SK-N-SH treated with all-trans-retinoic acid at 6 μM for 48 hours (cell line): ENCODE results near the gene PLD2.

Source experiments
- ARNTL ChIP-seq: fragments of 450-650 bp; formaldehyde crosslinking; IDR thresholded peaks from 2 replicates; pipeline ENCODE4 v1.5.0; 2020; ENCODE audit warnings: low read depth, mild to moderate bottlenecking, moderate library complexity, borderline replicate concordance
- ESRRG ChIP-seq: fragments of 250-450 bp; sonication (Bioruptor Pico); IDR thresholded peaks from 2 replicates; pipeline ENCODE4 v1.6.1; 2021; ENCODE audit warnings: mild to moderate bottlenecking
- ISL1 ChIP-seq: fragments of 250-450 bp; sonication (Bioruptor Pico); IDR thresholded peaks from 2 replicates; pipeline ENCODE4 v2.1.2; 2022; ENCODE audit warnings: mild to moderate bottlenecking, moderate library complexity
- RARB ChIP-seq: fragments of 250-450 bp; sonication (Bioruptor Pico); IDR thresholded peaks from 2 replicates; pipeline ENCODE4 v1.8.0; 2021; ENCODE audit warnings: mild to moderate bottlenecking, moderate library complexity
- SNAI2 ChIP-seq: fragments of 250-450 bp; sonication (Bioruptor Pico); IDR thresholded peaks from 2 replicates; pipeline ENCODE4 v1.5.0; 2020; ENCODE audit warnings: mild to moderate bottlenecking, moderate library complexity
- ZFP3 ChIP-seq: fragments of 250-450 bp; sonication (Bioruptor Pico); IDR thresholded peaks from 2 replicates; pipeline ENCODE4 v1.5.0; 2020; ENCODE audit warnings: mild to moderate bottlenecking, moderate library complexity
- ZNF565 ChIP-seq: fragments of 450-650 bp; formaldehyde crosslinking; conservative IDR thresholded peaks from 2 replicates; pipeline ENCODE4 v1.5.0; 2020; ENCODE audit warnings: low read depth, mild to moderate bottlenecking, moderate library complexity
- ZNF70 ChIP-seq: fragments of 450-650 bp; formaldehyde crosslinking; IDR thresholded peaks from 2 replicates; pipeline ENCODE4 v1.5.0; 2020; ENCODE audit warnings: mild to moderate bottlenecking, moderate library complexity
- TF ChIP-seq, protein P1 (sequence below): fragments of 250-450 bp; sonication (Bioruptor Pico); IDR thresholded peaks from 2 replicates; pipeline ENCODE4 v1.5.1; 2020; ENCODE audit warnings: low read depth, mild to moderate bottlenecking, moderate library complexity
- TF ChIP-seq, protein P2 (sequence below): fragments of 250-450 bp; sonication (Bioruptor Pico); IDR thresholded peaks from 2 replicates; pipeline ENCODE4 v1.8.0; 2020; ENCODE audit warnings: mild to moderate bottlenecking, moderate library complexity, borderline replicate concordance

DNA sequence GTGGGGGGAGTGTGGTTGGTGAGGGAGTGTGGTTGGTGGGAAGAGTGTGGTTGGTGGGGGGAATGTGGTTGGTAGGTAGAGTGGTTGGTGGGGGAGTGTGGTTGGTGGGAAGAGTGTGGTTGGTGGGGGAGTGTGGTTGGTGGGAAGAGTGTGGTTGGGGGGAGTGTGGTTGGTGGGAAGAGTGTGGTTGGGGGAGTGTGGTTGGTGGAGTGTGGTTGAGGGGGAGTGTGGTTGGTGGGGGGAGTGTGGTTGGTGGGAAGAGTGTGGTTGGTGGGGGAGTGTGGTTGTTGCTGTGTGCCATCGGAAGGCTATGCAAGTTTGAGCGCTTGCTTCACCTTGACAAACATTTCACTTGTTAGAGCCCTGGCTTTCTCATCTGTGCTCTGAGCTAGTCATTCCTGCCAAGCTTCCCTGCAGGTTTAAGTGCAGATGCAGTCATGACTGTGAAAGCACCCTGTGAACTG lies 46.3 kb downstream of the PLD2 start:
- TF ChIP-seq, protein P1, sequence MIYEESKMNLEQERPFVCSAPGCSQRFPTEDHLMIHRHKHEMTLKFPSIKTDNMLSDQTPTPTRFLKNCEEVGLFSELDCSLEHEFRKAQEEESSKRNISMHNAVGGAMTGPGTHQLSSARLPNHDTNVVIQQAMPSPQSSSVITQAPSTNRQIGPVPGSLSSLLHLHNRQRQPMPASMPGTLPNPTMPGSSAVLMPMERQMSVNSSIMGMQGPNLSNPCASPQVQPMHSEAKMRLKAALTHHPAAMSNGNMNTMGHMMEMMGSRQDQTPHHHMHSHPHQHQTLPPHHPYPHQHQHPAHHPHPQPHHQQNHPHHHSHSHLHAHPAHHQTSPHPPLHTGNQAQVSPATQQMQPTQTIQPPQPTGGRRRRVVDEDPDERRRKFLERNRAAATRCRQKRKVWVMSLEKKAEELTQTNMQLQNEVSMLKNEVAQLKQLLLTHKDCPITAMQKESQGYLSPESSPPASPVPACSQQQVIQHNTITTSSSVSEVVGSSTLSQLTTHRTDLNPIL = no peak
- TF ChIP-seq ZNF70 (no peak), RARB (CRISPR knock-in tag) (no peak), ARNTL (no peak), ZFP3 (no peak), ESRRG (CRISPR knock-in tag) (no peak), ZNF565 (no peak), ISL1 (CRISPR knock-in tag) (no peak), SNAI2 (CRISPR knock-in tag) (no peak)
- TF ChIP-seq, protein P2, sequence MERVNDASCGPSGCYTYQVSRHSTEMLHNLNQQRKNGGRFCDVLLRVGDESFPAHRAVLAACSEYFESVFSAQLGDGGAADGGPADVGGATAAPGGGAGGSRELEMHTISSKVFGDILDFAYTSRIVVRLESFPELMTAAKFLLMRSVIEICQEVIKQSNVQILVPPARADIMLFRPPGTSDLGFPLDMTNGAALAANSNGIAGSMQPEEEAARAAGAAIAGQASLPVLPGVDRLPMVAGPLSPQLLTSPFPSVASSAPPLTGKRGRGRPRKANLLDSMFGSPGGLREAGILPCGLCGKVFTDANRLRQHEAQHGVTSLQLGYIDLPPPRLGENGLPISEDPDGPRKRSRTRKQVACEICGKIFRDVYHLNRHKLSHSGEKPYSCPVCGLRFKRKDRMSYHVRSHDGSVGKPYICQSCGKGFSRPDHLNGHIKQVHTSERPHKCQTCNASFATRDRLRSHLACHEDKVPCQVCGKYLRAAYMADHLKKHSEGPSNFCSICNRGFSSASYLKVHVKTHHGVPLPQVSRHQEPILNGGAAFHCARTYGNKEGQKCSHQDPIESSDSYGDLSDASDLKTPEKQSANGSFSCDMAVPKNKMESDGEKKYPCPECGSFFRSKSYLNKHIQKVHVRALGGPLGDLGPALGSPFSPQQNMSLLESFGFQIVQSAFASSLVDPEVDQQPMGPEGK = no peak
